Subcutaneous abdominal adipose tissue (tissue), 5 donors: Measurements from ENCODE around the gene THAP3.

ENCODE experiments used
- H3K27ac ChIP-seq: one replicate; pipeline ENCODE4 v1.7.0; 2013; ENCODE audit warnings: low read depth, mild to moderate bottlenecking, inconsistent platforms, low read length, moderate library complexity
- H3K27me3 ChIP-seq, 5 donors: one replicate each; pipeline ENCODE4 v1.7.0; 2013; ENCODE audit warnings: low read length in 5 of 5, inconsistent platforms in 1 of 5; ENCODE audit not compliant: control insufficient read depth in 5 of 5, insufficient read depth in 4 of 5
- H3K36me3 ChIP-seq, 5 donors: one replicate each; pipeline ENCODE4 v1.7.0; 2013; ENCODE audit warnings: low read length in 5 of 5; ENCODE audit not compliant: control insufficient read depth in 5 of 5, insufficient read depth in 5 of 5
- H3K4me1 ChIP-seq, 5 donors: one replicate each; pipeline ENCODE4 v1.7.0; 2013; ENCODE audit warnings: low read length in 5 of 5, mild to moderate bottlenecking in 3 of 5, moderate library complexity in 1 of 5; ENCODE audit not compliant: control insufficient read depth in 5 of 5, insufficient read depth in 5 of 5
- H3K4me3 ChIP-seq, 5 donors: one replicate each; pipeline ENCODE4 v1.7.0; 2013; ENCODE audit warnings: low read length in 5 of 5, low read depth in 1 of 5
- H3K9ac ChIP-seq, 5 donors: one replicate each; pipeline ENCODE4 v1.7.0; 2013; ENCODE audit warnings: low read length in 5 of 5, mild to moderate bottlenecking in 4 of 5, moderate library complexity in 3 of 5
- H3K9me3 ChIP-seq, 5 donors: one replicate each; pipeline ENCODE4 v1.7.0; 2013; ENCODE audit warnings: low read length in 5 of 5; ENCODE audit not compliant: control insufficient read depth in 5 of 5
- donor health status: healthy.
- donor health status: healthy.
- donor health status: healthy.
- donor health status: healthy.
- donor health status: healthy.

The THAP3 gene

DNA sequence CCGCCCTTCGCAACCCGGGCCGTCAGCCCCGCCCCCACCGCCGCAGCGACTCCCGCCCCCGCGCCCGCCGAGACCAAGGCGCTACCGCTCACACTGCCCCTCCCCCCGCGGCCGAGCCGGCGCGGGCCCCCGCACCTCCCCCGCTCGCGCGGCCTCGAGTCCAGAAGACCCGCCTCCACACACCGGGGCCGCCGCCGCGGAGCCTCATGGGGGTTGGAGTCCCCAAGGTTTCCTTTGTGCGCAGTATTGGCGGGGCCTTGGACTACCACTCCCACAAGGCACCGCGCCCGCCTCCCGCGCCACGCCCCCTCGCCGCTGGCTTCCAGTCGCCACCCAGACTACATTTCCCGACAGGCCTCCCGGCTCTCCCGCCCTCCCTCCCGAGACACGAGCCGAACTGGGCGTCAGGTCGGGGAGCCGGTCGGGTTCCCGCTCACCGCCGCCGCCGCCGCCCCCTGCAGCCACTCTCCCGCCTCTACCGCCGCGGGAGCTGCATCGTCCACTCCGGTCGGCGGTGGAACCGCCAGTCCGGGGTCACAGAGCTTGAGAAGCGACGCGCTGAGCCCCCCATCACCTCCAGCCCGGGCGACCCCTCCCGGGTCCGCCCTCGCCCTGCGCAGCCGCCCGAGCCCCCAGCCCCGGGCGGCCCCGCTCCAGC, 11.2 kb upstream of the THAP3 start, which contains the start of gene PHF13:
TSS of gene PHF13 (plus strand) at position 371 of the 658 bp plus-strand sequence. CDS start 336 bp downstream, outside the sequence.
- Histone ChIP-seq H3K36me3 (peaks cover 0 to 8% (median 0%) of the 10 kb centered on the region in 5 donors), H3K4me3 (peak within 1 kb of the TSS; percentile 70 to 94 (median 83)), H3K4me1 (peaks cover 3 to 49% (median 31%) of the 10 kb centered on the region in 5 donors), H3K27ac (peak within 1 kb of the TSS; percentile 90), H3K27me3 (no peaks in the 10 kb centered on the region), H3K9ac (peak within 1 kb of the TSS; percentile 52 to 96 (median 93)), H3K9me3 (no peaks in the 10 kb centered on the region)

DNA sequence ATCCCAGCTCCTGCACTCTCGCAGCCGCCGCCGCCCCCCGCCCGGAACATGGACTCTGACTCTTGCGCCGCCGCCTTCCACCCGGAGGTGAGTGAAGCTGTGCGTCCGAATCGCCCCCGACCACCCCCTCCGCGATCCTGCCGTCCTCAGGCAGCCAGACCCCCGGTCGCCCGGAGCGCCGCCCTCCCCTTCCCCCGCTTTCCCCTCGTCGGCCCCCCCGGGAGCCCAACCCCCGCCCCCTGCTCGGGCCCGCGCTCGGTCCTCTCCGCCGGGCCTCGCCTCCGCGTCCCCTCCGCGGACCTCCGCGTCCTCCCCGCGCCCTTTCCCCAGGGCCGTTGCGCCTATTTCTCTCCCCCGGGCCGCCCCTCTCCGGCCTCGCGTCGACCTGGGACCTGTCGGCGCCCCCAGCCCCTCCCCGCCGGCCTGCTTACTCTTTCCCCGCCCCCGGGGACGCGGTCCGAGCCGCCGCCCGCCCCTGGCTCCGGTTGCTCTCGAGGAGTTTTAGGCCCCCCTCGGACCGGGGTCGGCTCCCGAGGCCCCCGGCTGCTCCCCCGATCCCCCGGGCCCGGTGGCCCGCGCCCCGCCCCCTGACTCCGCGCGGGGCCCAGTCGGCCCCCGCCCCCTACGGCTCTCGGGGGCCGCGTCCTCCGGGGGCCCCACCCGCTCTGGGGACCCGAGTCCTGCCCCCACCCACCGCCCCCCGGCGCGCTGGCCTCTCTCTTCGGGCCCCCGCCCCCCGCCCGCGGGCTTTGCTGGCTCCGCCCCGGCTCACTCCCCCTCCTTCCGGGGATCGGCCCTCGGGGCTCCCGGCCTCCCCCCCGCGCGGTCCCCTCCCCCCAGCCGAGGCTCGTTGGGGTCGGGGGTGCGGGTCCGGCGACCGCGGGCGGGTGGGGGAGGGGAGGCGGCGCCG, 10.4 kb upstream of the THAP3 start:
- Histone ChIP-seq H3K4me3 (peak overlapping the region in 4 of 5 donors; percentile 67 to 78 (median 73)), H3K27me3 (no peaks in the 10 kb centered on the region), H3K4me1 (peaks cover 3 to 49% (median 31%) of the 10 kb centered on the region in 5 donors), H3K9me3 (no peaks in the 10 kb centered on the region), H3K36me3 (peaks cover 0 to 12% (median 2%) of the 10 kb centered on the region in 5 donors), H3K9ac (peak overlapping the region in 4 of 5 donors; percentile 68 to 96 (median 74)), H3K27ac (peak overlapping the region; percentile 81)

GRCh38 chr1:6614929-6615785, 9.5 kb upstream of the THAP3 start:
- peaks cover 3 to 49% (median 31%) of the 10 kb centered on the region in 5 donors for H3K4me1 ChIP-seq
- H3K9ac ChIP-seq, result peak overlapping the region in 4 of 5 donors; percentile 53 to 80 (median 76)

DNA sequence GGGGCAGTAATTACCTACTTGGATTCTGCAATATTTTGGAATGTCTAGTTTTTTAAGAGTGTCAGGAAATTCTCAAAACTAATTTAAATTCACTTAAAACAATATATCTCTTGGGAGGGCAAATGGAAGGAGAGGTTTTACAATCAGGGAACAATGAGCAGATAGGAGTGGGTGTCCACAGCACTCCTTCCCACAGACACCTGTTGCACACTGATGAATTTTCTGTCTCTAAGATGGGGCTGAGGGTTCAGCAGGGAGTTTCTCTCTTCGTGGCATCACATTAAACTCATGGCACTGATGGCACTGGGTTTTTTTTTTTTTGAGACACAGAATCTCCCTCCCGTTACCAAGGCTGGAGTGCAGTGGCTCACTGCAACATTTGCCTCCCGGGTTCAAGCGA, 5.6 kb upstream of the THAP3 start:
- H3K36me3 ChIP-seq, result peaks cover 0 to 43% (median 29%) of the 10 kb centered on the region in 5 donors
- no peak overlapping the region for H3K27ac ChIP-seq
- H3K4me3 ChIP-seq, result no peak overlapping the region
- no peak overlapping the region for H3K9ac ChIP-seq
- peaks cover 5 to 59% (median 42%) of the 10 kb centered on the region in 5 donors for H3K4me1 ChIP-seq
- no peaks in the 10 kb centered on the region for H3K27me3 ChIP-seq
- no peaks in the 10 kb centered on the region for H3K9me3 ChIP-seq

More at GRCh38 chr1:6614929-6615785, 9.5 kb upstream of the THAP3 start:
- Histone ChIP-seq H3K27ac (peak overlapping the region; percentile 67), H3K9me3 (no peaks in the 10 kb centered on the region), H3K4me3 (peak overlapping the region; percentile 59 to 78 (median 67)), H3K36me3 (peaks cover 0 to 20% (median 9%) of the 10 kb centered on the region in 5 donors), H3K27me3 (no peaks in the 10 kb centered on the region)

DNA sequence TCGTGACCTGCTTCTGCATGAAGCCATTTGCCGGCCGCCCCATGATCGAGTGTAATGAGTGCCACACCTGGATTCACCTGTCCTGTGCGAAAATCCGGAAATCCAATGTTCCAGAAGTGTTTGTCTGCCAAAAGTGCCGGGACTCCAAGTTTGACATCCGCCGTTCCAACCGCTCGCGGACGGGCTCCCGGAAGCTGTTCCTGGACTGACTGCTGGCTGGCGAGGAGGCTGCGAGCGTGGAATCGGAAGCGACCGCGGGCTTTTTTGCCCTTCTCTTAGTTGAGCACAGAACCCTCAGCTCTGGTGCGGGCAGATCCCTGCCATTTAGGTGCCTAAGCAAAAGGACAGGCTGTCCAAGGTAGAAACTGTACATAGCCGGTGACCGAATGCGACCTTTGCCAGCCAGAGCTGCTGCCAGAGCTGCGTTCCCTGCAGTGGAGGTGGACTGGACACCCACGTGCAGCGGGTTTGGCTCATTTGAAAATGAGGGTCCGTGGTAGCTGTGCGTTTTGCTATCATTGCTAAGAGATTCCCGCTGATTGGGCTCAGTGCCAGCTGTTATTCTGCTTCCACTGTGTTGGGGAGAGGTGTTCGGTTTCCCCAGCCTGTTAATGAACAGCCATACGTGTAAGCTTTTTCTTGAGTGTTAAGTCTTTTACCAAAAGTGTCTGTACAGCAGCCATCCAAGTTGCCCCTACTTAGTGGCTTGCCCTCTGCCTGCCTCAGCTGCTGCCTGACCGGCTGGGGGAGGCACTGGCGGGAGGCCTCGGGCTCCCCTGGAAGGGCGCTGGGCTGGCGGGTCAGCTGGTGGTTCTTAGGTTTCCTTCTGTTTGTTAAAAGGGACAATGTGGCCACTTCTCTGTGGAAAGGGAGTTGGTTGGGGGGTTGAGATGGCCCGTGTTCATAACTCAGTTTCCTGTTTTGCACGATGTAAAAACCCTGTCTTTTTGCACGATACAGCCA, 3.0 kb upstream of the THAP3 start:
- Histone ChIP-seq H3K9ac (peak overlapping the region in 3 of 5 donors; percentile 8 to 53 (median 16)), H3K4me1 (peaks cover 8 to 64% (median 51%) of the 10 kb centered on the region in 5 donors), H3K27me3 (no peaks in the 10 kb centered on the region), H3K27ac (peak overlapping the region; percentile 95), H3K36me3 (peaks cover 0 to 43% (median 29%) of the 10 kb centered on the region in 5 donors), H3K9me3 (no peaks in the 10 kb centered on the region), H3K4me3 (peak overlapping the region in 2 of 5 donors; percentile 13 to 25)

GRCh38 chr1:6622396-6623152, 2.1 kb upstream of the THAP3 start:
- Histone ChIP-seq H3K36me3 (peaks cover 0 to 42% (median 31%) of the 10 kb centered on the region in 5 donors), H3K27ac (peak overlapping the region; percentile 95), H3K4me1 (peaks cover 10 to 64% (median 52%) of the 10 kb centered on the region in 5 donors), H3K9ac (peak overlapping the region in 4 of 5 donors; percentile 8 to 56 (median 48)), H3K4me3 (peak overlapping the region in 2 of 5 donors; percentile 13 to 25), H3K27me3 (no peaks in the 10 kb centered on the region), H3K9me3 (no peaks in the 10 kb centered on the region)

GRCh38 chr1:6623269-6623965, 1.3 kb upstream of the THAP3 start:
- H3K9me3 ChIP-seq, result no peaks in the 10 kb centered on the region
- no peaks in the 10 kb centered on the region for H3K27me3 ChIP-seq
- H3K36me3 ChIP-seq, result peaks cover 0 to 43% (median 34%) of the 10 kb centered on the region in 5 donors
- peak overlapping the region; percentile 95 for H3K27ac ChIP-seq
- H3K4me3 ChIP-seq, result no peak overlapping the region
- H3K9ac ChIP-seq, result peak overlapping the region in 4 of 5 donors; percentile 8 to 56 (median 42)
- H3K4me1 ChIP-seq, result peaks cover 9 to 56% (median 51%) of the 10 kb centered on the region in 5 donors
